Left renal cortex interstitium (tissue), 4 donors: Measurements from ENCODE around the gene OR4D11. TPM values are rescaled to one million over a fixed set of nuclear protein-coding genes. Genes with fewer than 3 reads are reported as not detected.
"Not testable (repeated sequence)": the region's sequence is repeated elsewhere in the genome, so short reads cannot be mapped to it uniquely, and the experiment has no call there.

Experiments
- DNase-seq, 4 donors: peaks; one replicate each; pipeline ENCODE4 v3.0.0-alpha.2; 2013; ENCODE audit warnings: low read depth in 4 of 4, low spot score in 2 of 4, missing footprints in 1 of 4
- polyA plus RNA-seq, 4 donors: library from polyadenylated mRNA; unstranded; fragments of 120-200 nt; gene quantifications; one replicate each; pipeline ENCODE4 v1.2.1, GENCODE V29; 2013; ENCODE audit not compliant: insufficient read length in 4 of 4

OR4D11 gene
- polyA plus RNA-seq = not detected

GRCh38 chr11:59503276-59503675, at the start of gene OR4D11:
Gene OR4D11 (plus strand): TSS chr11:59503576. CDS start chr11:59503576, 0 bp downstream.
- DNase-seq = no peak

DNA sequence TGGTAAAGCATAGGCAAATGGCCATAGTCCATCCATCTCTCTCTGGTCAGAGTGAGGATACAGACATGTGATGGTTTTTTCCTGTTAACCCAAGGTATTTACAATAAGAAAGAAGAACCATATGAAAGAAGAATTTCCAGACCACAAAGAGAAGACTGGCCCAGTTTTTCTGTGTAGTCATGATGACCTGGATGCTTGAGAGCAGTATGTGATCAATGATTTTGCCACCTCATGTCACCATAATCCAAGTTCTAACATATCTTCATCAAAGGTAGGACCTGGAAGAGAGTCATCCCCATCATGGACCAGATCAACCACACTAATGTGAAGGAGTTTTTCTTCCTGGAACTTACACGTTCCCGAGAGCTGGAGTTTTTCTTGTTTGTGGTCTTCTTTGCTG, 46.7 kb upstream of the OR4D11 start, which contains the start of gene OR4D6:
Gene OR4D6 (plus strand): TSS at position 301 of the 400 bp plus-strand sequence. CDS start 0 bp downstream, at position 301.
- DNase-seq = no peak

DNA sequence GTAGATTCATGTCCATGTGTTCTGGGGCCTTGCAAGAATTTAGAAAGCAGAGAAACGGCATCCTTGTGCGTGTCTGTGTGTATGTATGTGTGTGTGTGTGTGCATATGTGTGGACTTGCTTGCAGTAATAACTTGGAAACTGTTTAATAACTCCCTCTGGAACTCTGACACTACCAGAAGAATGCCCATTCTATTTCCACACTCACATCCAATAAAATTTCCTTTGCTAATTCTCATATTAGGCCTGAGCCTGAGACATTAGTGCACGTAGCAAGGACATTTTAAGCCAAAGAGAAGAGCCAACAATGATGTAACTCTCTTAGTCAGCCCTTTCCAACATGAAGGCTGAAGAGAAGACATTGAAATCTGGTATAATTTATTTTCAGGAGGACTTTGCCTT, 43.5 kb upstream of the OR4D11 start:
- DNase-seq = no peak

DNA sequence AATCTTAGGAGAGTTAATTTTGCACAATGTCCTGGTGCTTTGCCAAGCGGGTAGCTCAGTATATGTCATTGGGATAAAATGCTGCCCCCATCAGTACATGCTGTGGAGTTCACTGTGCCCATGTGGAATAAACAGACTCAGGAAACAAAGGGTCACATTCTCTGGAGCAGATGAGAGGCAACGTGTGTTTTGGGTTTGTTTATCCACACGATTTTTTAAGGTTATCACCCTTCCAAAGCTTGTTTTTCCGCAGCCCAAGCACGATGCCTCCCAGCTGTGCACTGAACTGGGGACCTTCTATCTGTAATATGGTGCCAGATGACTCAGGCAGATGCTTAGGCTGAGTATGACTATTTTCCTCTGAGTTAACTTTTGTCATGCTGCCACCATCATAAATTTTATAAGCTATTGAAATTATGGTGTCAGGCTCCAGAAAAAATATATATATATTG, 40.2 kb upstream of the OR4D11 start:
- DNase-seq = no peak

GRCh38 chr11:59473015-59473414, 30.4 kb upstream of the OR4D11 start, which contains the start of gene OR4D10:
Gene OR4D10 (plus strand): TSS chr11:59473315. CDS start chr11:59477430, 4,115 bp downstream.
- DNase-seq = no peak

- DNase-seq = no peak
Measured at GRCh38 chr11:59475176-59475575, 28.2 kb upstream of the OR4D11 start.

DNA sequence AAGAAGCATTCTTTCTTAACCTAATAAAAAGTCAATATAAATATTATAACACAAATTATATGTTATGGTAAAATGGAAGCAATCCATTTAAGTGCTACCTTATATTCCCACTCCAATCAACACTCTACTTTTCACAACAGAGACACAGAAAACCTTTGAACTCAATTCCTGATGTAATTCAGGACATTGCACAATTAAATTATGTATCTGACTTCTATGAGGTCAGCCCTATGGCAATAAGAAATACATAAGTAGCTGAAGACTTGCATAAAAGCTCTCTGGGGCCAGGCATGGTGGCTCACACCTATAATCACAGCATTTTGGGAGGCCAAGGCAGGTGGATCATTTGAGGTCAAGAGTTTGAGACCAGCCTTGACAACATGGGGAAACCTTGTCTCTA, 23.5 kb upstream of the OR4D11 start:
- no peak for DNase-seq

DNA sequence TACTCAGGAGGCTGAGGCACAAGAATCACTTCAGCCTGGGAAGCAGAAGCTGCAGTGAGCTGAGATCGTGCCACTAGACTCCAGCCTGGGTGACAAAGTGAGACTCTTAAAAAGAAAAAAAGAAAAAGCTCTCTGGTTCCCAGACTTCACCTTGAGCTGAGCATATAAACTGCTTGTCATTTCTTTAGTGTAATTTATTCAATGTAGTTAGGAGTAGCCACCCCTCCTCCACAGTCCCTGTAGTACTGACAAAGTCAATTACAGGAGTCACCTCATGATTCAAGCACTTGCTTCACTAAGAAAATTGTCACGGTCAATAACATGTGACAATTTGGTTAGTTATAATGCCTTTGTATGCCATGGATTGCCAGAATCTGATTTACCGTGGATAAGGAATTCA, 23.0 kb upstream of the OR4D11 start:
- no peak for DNase-seq

- no peak for DNase-seq
Measured at GRCh38 chr11:59501931-59502330, 1.4 kb upstream of the OR4D11 start.

- no peak for DNase-seq
Measured at GRCh38 chr11:59510941-59511589, 7.7 kb downstream of the OR4D11 start, which contains the start of gene OR4D9. Gene OR4D9 (plus strand): TSS chr11:59511539. CDS start chr11:59514913, 3,374 bp downstream.

GRCh38 chr11:59511675-59512074, 8.3 kb downstream of the OR4D11 start:
- DNase-seq = no peak

DNA sequence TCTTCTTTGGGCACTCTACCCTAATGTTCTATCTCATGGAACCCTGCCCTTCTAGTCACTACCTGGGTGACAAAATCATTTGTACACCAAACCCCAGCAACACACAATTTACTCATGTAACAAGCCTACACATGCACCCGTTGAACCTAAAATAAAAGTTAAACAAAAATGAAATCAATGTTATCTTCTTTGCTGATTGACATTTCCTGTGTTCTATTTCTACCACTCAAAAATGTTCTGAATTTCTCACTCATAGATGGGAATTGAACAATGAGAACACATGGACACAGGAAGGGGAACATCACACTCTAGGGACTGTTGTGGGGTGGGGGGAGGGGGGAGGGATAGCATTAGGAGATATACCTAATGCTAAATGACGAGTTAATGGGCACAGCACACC, 16.8 kb downstream of the OR4D11 start:
- not testable (repeated sequence) for DNase-seq

GRCh38 chr11:59520741-59521140, 17.4 kb downstream of the OR4D11 start:
- no peak for DNase-seq

- DNase-seq = no peak
Measured at GRCh38 chr11:59523541-59523940, 20.2 kb downstream of the OR4D11 start.

DNA sequence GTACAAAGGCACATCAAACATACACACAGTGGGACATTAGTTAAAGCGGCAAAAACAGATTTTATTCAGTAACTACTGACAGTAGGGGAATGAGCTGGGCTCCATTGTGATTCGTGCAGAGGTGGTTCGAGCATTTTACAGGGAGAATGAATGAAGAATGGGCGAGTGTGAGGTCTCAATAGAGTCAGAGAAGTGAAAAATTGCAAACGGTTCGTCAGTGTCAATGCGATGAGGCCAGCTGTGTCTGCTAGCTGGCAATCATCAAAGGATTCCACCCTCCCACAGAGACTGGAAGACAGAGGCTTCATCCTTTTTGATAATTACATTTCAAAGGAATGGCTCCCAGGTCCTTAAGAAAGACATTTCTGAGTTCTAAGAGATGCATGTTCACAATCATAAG, 25.3 kb downstream of the OR4D11 start:
- DNase-seq = no peak

GRCh38 chr11:59532620-59533019, 29.2 kb downstream of the OR4D11 start:
- no peak for DNase-seq

- no peak for DNase-seq
Measured at GRCh38 chr11:59534676-59535075, 31.3 kb downstream of the OR4D11 start.

- no peak for DNase-seq
Measured at GRCh38 chr11:59542142-59542810, 38.9 kb downstream of the OR4D11 start.

GRCh38 chr11:59543713-59544112, 40.3 kb downstream of the OR4D11 start:
- DNase-seq = not testable (repeated sequence)

- no peak for DNase-seq
Measured at GRCh38 chr11:59544869-59545178, 41.4 kb downstream of the OR4D11 start.

- no peak for DNase-seq
Measured at GRCh38 chr11:59545179-59546020, 42.0 kb downstream of the OR4D11 start.
